NAMALWA (cell line): ENCODE results near the gene FGF16.
"Not testable (repeated sequence)": the region's sequence is repeated elsewhere in the genome, so short reads cannot be mapped to it uniquely, and the experiment has no call there.

ENCODE experiments used
- DNase-seq: peaks from one replicate; pipeline ENCODE4 v3.0.0-alpha.2; 2015; ENCODE audit warnings: low spot score

FGF16 gene

DNA sequence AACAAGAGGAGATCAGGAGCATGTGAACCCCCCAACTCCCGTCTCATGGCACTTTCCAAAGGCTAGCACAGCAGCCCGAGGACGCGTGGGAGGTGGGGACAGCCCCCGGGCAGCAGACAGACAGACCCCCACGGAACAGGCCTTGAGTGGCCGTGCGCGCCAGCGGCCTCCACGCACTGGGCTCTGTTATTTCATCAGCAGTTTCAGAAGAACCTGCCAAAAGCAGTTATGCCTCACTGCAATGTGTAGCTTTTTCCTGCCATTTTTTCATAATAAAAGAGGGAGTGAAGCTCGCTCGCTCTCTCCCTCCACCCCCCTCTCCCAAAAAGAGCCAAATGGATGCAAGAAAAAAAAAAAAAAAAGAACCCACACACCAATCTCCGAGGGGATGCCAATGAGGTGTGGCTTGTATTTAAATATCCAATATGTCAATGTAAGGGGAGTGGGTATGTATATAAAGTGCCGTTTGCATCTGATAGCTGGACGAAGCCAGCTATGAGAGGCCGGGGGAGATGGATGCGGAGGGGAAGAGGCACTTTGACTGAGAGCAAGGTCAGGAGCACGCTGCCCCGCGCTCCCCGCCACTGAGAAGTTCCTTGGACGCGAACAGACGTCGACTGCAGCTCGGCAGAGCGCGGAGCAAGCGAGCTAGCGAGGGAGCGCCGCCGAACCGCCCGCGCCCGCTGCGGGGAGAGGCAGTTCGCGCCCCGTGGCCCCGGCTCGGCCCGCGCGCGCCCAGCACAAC, at the start of gene FGF16:
TSS of gene FGF16 (plus strand) at position 482 of the 745 bp plus-strand sequence. CDS start 286 bp downstream, outside the sequence.
- DNase-seq = no peak

DNA sequence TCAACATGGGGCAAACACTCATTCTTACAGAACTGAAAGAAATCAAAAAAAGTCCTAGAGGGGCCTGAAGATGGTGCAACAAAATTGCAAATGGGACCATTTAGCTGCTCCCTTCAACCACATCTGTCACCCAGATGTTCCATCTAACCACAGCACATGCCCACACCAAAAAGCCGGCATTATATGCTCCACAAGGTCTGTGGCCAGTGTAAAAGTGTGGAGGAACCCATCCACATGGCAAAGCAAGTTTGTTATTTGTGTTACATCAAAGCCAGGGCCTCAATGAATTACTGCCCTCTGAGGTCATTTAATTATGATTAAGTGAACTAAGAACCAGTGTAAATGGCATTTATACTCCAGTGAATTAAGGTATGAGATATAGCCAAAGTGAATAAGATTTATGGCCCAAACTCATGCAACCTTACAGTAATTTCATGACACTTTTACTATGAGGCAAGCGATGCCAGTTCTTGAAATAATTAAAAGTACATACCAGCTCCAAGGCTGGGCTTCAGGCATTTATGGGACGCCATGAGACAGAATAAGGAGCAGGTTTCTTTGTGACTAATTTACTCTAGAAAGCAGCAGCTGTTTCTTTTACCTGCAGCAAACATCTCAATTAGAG, 48.7 kb upstream of the FGF16 start:
- no peak for DNase-seq

DNA sequence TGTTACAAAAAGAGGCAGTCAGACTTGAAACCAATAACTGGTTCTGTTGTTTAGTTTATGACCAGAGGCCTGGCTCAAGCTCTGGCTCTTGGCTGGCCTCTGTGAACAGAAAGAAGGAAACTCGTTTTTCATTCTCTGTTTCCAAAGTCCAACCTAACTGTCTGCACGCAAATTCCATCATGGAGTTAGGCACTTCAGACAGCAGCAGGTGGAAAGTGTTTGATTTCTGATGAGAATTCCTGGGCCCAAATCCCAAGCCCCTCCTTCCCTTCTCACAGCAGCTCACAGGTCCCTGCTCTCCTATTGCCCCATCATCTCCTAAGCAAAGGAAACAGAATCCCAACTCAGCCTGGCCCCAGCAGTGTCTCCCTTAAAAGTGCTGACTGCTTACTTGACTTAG, 42.8 kb upstream of the FGF16 start:
- no peak for DNase-seq

DNA sequence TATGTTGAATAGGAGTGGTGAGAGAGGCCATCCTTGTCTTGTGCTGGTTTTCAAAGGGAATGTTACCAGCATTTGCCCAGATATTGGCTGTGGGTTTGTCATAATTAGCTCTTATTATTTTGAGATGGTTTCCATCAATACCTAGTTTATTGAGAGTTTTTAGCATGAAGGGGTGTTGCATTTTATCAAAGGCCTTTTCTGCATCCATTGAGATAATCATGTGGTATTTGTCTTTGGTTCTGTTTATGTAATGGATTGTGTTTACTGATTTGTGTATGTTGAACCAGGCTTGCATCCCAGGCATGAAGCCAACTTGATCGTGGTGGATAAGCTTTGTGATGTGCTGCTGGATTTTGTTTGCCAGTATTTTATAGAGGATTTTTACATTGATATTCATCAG, 39.4 kb upstream of the FGF16 start:
- DNase-seq = not testable (repeated sequence)

DNA sequence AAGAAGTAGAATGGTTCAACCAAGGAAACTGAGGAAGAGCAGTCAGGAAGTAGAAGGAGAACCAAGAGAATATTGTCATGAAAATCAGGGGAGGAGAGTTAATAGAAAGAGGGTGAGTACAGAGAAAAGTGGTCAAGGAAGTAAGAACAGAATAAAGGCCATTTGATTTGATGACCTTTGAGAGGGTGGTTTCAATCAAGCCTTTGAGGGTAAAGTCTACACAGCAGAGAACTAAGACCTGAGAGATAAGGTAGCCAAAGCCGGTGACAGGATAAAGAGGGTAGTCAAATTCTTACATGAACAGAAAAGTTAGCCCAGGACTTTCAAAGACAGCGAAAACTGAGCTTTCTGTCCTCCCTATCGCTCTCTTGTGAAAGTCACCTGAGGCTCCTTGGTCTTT, 34.6 kb upstream of the FGF16 start:
- no peak for DNase-seq

DNA sequence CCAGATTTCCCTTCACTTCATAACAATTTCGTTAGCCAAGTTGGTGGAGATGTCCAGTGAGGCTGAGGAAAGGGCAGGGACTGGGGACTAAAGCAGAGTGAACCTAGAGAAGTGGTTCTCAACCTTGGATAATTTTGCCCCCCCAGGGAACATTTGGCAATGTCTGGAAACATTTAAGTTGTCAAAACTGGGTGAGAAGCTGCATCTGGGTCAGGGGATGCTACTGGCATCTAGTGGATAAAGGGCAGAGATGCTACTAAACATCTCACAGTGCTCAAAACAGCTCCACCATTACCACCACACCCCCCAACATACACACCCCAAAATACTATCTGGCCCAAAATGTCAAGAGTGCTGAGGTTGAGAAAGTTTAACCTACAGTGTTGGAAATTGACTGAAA, 32.0 kb upstream of the FGF16 start:
- peak; percentile 3 for DNase-seq

DNA sequence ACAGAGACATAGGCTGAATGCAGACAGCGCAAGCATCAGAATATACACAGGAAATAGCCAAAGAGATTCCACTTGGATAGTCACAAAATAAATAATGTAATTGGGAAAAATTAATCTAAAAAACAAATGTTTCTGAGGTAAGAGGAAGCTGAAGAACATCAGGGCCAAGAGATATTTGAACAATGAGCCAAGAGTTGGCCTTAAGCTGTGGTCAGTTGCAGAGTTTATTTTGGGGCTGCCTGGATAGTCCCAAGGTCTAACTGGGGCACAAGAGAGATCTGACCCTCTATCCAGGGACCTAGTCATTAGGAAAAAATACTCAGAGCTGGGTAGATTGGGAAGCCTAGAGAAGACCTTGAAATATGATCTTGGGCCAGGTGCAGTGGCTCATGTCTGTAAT, 31.3 kb upstream of the FGF16 start:
- DNase-seq = no peak

DNA sequence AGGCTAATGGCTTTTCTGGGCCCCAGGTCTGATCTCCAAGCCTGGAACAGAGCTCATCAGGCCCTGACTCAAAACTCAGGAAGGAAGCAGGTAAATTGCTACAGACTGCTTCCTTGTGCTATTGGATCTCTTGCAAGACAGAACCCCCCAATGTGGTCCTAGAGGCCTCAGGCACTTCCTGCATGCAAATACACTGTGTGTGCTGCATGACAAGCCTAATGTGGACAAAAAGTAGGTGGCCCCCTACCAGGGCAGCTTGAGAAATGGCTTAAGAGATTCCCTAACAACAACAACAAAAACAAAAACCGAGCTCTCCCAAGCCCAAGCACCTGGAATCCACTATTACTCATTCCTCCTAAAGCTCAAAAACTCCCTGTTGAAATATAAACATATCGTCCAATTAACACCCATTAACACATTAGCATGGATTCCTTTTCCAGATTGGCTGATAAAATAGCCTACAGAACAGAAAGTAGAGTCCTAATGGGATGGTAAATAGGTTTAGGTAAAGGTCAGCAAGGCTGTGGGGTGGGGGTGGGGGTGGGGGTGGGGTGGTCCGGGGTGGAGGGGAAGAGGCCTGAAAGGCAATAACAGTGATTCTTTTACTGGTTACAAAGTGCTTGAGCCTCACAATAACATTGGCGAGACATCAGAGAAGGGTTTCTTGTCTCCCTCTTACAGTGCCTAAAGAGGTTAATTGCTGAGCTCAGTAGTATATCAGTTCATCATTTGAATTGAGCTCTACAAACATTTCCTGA, 24.1 kb upstream of the FGF16 start:
- DNase-seq = peak; percentile 4

DNA sequence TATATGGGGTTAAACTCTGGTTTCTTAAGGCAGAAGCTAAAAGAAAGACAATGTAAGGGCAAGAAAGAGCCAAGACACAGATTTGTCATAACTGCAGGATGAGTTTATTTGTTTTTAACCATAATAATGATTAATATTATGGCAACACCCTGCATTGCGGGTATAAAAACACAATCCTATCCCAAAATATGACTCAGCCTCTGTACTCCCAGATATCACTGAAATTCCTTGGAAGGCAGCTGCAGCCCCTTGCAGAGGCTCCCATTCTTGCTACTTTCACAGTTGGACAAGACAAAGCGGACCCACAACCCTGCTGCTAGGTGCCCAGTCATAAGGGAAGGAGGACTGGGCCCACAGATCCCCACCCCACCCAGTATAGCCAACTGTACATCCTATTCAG, 20.4 kb upstream of the FGF16 start:
- DNase-seq = no peak

DNA sequence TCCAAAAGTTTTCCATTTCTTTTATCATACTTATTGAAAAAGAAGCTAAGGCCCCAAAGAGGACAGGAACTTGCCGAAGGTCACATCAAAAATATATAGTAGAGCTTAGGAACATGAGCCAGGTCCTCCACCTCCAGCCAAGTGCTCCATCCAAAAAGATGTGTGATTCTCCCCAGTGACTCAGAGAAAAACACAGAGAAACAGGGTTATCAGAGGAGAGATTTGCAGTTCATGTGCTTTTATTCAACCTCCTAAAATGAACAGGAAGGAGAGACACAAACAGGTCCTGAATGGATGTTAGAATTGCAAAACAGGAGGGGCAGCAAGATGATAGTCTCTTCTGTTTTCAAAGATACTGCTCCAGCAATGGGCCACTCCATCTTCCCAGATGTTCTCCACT, 19.6 kb upstream of the FGF16 start:
- no peak for DNase-seq

DNA sequence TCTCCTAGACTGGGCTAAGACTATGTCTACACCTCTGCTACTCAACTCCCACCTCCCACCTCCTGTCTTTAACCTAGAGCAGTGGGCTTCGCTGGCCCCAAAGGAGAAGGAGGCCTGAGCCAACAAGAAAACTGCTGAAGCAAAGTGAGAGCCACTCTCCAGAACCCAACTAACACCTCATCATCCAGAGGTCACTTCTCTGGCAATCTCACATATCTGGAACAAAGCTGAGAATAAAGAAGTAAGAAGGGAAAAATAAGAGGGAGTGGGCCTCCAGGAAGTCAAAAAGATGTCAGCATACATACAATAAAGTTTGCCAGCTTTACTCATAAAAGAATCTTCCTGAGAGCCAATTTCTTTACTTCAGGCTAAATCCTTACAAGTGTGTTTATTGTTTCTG, 18.6 kb upstream of the FGF16 start:
- no peak for DNase-seq

DNA sequence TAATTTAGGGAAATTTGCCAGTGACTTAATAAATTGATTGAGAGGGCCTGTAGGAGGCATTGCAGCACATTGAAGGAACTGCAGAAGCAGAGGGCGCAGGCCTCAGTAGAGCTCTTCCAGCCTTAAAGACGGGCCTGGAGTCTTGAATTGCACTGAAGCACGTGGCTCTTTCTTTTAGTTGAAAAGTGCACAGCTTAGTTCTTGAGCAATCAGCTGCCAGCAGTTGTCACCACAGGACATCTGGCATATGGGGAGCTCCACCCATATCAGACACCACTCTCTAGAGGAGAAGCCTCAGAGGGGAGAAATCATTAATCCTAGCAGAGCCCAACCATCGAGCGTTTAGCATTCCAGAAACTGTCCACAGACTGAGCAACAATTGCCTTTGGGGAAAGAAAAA, 16.0 kb upstream of the FGF16 start:
- peak; percentile 38 for DNase-seq

DNA sequence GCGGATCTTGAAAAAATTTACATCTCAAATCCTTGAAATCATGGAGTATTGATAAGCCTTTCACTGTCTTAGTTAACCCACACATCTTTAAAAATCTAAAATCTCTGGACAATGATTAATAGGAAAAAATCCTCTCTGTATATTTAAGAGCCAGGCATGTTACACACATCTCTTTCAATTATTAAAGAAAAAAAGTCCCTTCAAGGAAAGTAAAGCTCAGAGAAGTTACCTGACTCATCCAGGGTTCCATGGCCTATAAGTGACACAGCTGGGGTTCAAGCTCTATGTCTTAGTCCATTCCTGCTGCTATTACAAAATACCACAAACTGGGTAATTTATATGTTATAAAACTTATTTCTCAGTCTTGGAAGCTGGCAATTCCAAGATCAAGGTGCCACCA, 14.2 kb upstream of the FGF16 start:
- no peak for DNase-seq

DNA sequence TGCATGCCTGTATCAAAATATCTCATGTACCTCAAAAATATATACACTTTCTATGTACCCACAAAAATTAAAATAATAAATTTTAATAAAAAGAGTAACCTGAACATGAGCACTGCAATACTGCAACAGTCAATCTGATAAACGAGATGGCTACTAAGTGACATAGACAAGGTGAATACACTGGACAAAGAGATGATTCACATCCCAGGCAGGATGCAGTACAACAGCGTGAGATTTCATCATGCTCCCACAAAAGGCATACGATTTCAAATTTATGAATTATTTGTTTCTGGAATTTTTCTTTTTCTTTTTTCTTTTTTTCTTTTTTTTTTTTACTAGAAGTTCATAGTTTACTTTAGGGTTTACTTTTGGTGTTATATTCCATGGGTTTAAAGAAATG, 12.2 kb upstream of the FGF16 start:
- DNase-seq = no peak

DNA sequence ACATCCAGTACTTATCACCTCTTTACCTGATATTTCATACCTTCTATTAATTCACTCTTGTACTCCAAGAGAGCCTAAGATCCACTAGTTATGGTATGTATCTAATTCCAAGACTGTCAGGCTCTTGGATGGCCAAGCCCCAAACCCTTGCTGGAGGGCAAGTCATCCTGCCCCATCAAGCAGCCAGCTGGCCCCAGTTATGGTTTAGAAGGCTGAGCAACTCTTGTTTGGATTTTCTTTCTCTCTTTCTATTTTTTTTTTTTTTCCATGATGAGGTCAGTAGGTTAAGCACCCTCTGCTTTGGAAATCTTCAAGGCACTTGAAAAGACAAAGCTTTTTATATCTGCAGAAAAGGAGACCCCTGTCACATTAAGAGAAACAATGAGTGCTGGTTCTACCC, 10.9 kb upstream of the FGF16 start:
- DNase-seq = no peak

DNA sequence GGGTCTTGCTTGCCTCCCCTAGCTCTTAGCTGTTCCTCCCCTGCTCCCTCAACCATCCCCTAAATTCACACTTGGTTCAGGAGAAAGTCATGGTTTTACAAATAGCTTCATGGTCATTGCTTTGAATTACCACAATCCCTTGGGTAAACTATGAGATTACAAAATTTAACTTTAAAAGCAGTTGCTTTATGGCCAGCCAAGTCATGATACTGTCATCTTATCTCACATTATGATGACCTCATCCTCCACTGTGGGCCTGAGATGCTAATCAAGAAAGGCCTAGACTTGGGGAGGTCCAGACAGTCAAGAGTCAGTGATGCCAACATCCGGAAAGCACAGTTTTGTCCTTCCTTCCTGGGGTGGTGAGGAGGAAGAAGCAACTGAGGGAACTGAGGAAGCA, 10.5 kb upstream of the FGF16 start:
- no peak for DNase-seq

DNA sequence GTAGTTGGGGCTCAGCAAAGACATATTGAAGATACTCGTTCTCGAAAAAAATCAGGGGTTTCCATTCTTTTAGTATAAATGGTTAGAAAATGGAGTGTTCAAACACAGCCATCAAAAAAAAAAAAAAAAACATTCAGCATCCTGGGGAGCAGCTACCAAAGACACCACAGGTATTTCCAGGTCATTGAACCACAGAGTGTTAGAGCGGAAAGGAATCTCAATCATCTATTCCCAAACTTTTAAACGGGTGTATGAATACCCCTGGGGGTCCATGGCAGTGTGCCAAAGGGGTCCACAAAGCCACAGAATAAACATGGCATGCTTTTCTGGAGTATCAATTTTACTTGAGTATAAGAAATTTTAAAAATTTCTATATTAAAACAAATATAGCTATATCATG, 6.9 kb upstream of the FGF16 start:
- no peak for DNase-seq

DNA sequence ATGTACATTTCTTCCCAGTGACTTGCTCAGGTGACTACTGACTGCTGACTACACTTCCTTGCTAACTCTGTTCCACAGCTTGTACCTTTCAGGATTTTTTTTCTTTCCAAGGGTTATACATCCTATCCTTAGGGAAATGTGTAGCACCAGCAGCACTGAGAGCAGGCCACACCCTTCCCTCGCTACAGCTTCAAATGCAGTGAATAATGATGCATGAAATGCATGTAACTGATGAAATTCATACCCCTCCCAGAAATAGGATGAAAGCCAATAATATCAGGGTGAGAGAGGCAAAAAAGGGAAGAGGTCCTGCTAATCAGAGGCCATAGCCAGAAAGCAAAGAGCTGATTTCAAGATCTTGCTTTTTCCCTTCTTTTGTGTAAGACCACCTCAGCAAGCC, 6.2 kb upstream of the FGF16 start:
- no peak for DNase-seq

DNA sequence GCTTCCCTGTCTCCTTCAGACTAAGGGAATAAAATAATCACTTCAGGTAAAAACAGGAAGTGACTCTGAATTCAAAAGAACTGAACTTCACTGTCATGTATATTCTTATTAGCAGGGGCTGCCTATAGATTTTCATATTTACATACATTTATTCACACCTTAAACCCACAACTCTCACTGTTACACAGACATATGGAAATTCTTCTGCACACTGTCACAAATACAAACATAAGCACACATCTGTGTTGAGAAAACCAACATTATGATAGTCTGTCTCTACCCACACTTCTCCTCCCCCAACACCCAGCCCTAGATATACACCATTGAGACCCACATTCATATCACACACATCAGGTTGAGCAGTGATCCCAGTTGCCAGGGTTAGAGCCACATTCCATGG, 5.7 kb upstream of the FGF16 start:
- no peak for DNase-seq

DNA sequence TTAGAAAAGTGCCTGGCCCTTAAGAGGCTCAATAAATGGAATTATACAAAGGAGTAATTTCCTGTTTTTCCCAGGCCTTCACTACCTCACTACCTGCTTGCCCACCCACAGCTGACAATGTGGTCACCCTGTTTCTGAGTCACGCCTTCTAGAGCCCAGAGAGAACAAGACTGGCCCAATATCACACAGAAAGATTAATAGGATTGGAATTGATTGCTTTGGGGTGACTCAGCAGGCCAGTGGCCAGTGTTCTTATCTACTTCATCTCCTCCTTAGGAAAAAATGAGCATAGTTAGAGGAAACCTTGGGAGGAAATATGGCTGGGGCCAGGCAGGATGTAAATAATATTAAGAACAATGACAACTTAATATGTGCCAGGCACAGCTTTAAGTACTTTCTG, 4.5 kb upstream of the FGF16 start:
- no peak for DNase-seq

DNA sequence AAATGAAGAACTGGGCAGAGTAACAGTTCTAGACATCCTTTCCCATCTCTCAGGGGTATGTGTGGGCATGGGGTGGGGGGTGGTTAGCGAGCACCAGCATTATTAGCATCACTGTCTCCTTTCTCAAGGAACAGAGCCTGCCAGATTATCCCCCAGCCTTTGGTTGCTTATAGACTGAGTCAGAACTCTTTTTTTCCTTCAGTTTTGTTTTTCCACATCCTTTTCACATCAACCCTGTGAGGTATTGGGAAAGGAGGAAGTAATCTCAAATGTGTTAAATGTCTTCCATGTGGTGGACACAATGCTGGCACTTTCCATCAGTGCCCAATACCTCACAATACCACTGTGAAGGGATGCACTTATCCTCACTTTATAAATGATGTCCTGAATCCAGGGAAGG, 3.1 kb upstream of the FGF16 start:
- no peak for DNase-seq

DNA sequence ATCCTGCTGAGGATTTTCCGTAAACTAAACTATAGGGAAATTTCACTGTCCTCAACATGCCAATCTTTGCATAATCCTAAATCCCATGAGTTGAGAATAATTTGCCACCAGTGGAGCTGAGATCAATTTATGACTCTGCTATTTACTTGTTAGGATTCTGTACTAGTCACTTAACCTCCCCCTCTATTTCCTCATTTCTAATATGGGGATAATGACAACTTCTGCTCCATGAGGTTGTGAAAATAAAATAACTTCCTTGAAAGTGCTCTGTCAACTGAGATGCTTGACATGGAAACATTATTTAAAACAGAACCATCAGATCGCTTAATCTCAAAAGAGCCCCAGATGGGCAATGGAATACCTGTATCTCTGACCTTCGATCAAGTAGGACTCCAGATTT, 2.6 kb upstream of the FGF16 start:
- DNase-seq = no peak

DNA sequence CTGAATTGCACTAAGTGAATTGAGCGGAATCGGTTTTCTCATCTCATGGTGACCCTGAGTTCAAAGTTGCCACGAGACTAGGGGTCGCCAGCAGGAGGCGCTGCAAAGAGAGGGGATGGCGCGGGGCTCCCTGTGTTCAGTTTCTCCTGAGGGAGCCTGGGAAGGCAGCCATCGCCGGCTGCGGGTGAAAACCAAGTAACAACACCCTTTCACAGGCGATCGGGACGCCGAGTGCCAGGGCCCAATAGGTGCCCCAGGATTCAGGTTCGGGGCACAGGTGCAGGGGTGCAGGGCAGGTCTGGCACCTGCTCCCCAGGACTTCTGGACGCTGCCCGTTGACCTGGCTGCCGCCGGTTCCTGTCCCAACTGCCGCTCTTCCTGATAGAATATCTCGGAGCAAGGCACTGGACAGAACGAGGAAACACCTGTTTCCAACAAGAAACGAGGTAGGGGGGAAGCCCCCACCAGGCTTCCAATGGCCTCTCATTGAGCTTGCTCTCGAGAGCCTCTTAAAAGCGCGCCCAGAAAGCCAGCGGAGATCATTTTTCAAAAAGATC, 1.1 kb upstream of the FGF16 start:
- no peak for DNase-seq
